ENCODE measurements around the gene STX17. TPM values are rescaled to one million over a fixed set of nuclear protein-coding genes. Genes with fewer than 3 reads are reported as not detected.

STX17 gene
- total RNA-seq, 2 donors from 2014 or later, result 20.1 to 26.4 TPM

GRCh38 chr9:99922711-99923030 is 16.2 kb downstream of the STX17 start:
- peaks cover 3% of the 10 kb centered on the region for H3K9me3 Mint-ChIP-seq
- H3K27me3 Mint-ChIP-seq, result no peaks in the 10 kb centered on the region
- H3K4me3 Mint-ChIP-seq, result no peak overlapping the region
- H3K4me1 Mint-ChIP-seq, result peaks cover 27% of the 10 kb centered on the region
- no peak for ATAC-seq (replicated peaks)
- no peak overlapping the region for H3K27ac Mint-ChIP-seq
- H3K36me3 Mint-ChIP-seq (ENCODE audit: low read depth), result peaks cover 96% of the 10 kb centered on the region

GRCh38 chr9:99925541-99925940 is 19.1 kb downstream of the STX17 start:
- Mint-ChIP-seq H3K36me3 (ENCODE audit: low read depth) (peaks cover 90% of the 10 kb centered on the region), H3K27ac (no peak overlapping the region), H3K9me3 (peaks cover 3% of the 10 kb centered on the region), H3K27me3 (no peaks in the 10 kb centered on the region), H3K4me1 (peaks cover 16% of the 10 kb centered on the region), H3K4me3 (no peak overlapping the region)
- no peak for ATAC-seq (replicated peaks)

GRCh38 chr9:99929652-99930051 is 23.2 kb downstream of the STX17 start:
- no peak for ATAC-seq (replicated peaks)
- Mint-ChIP-seq H3K27me3 (no peaks in the 10 kb centered on the region), H3K36me3 (ENCODE audit: low read depth) (peaks cover 70% of the 10 kb centered on the region)

GRCh38 chr9:99931155-99931840 is 24.8 kb downstream of the STX17 start:
- H3K27me3 Mint-ChIP-seq, result no peaks in the 10 kb centered on the region
- H3K27ac Mint-ChIP-seq, result peak overlapping the region; percentile 36
- H3K4me3 Mint-ChIP-seq, result no peak overlapping the region
- H3K36me3 Mint-ChIP-seq (ENCODE audit: low read depth), result peaks cover 54% of the 10 kb centered on the region
- H3K4me1 Mint-ChIP-seq, result peaks cover 4% of the 10 kb centered on the region
- H3K9me3 Mint-ChIP-seq, result no peaks in the 10 kb centered on the region
- no peak for ATAC-seq (replicated peaks)

More at GRCh38 chr9:99929652-99930051, 23.2 kb downstream of the STX17 start:
- Mint-ChIP-seq H3K27ac (no peak overlapping the region), H3K4me1 (no peaks in the 10 kb centered on the region), H3K9me3 (peaks cover 3% of the 10 kb centered on the region), H3K4me3 (no peak overlapping the region)

- Mint-ChIP-seq H3K9me3 (peaks cover 5% of the 10 kb centered on the region), H3K4me3 (no peak overlapping the region), H3K36me3 (ENCODE audit: low read depth) (peaks cover 37% of the 10 kb centered on the region), H3K4me1 (peaks cover 13% of the 10 kb centered on the region), H3K27ac (no peak overlapping the region), H3K27me3 (no peaks in the 10 kb centered on the region)
- no peak for ATAC-seq (replicated peaks)
These were observed 30.6 kb downstream of the STX17 start for GRCh38 chr9:99936947-99937587.

DNA sequence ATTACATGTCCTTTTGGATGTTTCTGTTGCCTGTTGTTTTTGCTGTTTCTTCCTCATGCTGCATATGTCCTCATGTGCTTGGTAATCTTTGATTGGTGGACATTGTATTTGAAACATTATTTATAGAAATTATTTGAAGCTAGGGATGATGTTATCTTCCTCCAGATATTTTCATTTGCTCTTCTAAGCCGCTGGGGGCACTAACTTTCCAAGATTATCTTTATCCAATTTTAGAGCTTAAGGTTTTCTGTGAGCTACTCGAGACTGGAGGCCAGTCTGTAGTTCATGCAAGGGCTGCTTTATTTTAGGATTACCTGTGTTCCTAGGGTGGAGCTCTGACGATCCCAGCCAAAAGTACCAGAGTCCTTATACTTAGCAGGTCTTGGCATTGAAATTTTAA is 40.9 kb downstream of the STX17 start:
- no peaks in the 10 kb centered on the region for H3K4me1 Mint-ChIP-seq
- H3K36me3 Mint-ChIP-seq (ENCODE audit: low read depth), result peaks cover 38% of the 10 kb centered on the region
- H3K27me3 Mint-ChIP-seq, result no peaks in the 10 kb centered on the region

DNA sequence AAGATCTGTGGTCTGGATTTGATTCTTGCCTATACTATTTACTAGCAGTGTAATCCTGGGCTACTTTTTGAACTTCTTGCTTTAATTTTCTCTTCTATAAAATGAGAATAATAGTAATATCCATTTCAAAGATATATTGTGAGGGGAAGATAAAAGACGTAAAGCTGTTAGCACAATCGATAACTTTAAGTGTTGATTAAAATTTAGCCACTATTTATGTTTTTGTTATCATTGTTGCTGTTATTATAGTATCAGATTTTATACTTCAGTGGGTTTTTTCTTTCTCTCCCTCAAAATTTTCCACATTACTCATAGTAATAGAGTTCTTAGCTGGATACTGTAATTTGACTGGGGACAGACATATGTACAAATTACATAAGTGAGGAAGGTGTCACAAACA is 42.0 kb downstream of the STX17 start:
- H3K27ac Mint-ChIP-seq, result no peak overlapping the region
- no peaks in the 10 kb centered on the region for H3K9me3 Mint-ChIP-seq
- no peak overlapping the region for H3K4me3 Mint-ChIP-seq
- H3K4me1 Mint-ChIP-seq, result no peaks in the 10 kb centered on the region
- peaks cover 37% of the 10 kb centered on the region for H3K36me3 Mint-ChIP-seq (ENCODE audit: low read depth)
- ATAC-seq (replicated peaks), result no peak
- no peaks in the 10 kb centered on the region for H3K27me3 Mint-ChIP-seq

More for the DNA sequence above, 40.9 kb downstream of the STX17 start:
- Mint-ChIP-seq H3K4me3 (no peak overlapping the region), H3K27ac (no peak overlapping the region), H3K9me3 (no peaks in the 10 kb centered on the region)
- no peak for ATAC-seq (replicated peaks)

GRCh38 chr9:99948896-99949295 is 42.4 kb downstream of the STX17 start:
- Mint-ChIP-seq H3K9me3 (no peaks in the 10 kb centered on the region), H3K4me1 (no peaks in the 10 kb centered on the region), H3K4me3 (no peak overlapping the region), H3K27me3 (no peaks in the 10 kb centered on the region), H3K36me3 (ENCODE audit: low read depth) (peaks cover 35% of the 10 kb centered on the region), H3K27ac (no peak overlapping the region)
- no peak for ATAC-seq (replicated peaks)

- Mint-ChIP-seq H3K27ac (peak overlapping the region; percentile 69), H3K4me1 (peaks cover 11% of the 10 kb centered on the region), H3K36me3 (ENCODE audit: low read depth) (peaks cover 47% of the 10 kb centered on the region), H3K4me3 (peak overlapping the region; percentile 34), H3K27me3 (no peaks in the 10 kb centered on the region), H3K9me3 (no peaks in the 10 kb centered on the region)
- ATAC-seq (replicated peaks), result peak; percentile 37
These were observed 47.5 kb downstream of the STX17 start for GRCh38 chr9:99953861-99954507.

- Mint-ChIP-seq H3K27me3 (no peaks in the 10 kb centered on the region), H3K4me1 (peaks cover 11% of the 10 kb centered on the region), H3K4me3 (peak overlapping the region; percentile 34), H3K36me3 (ENCODE audit: low read depth) (peaks cover 54% of the 10 kb centered on the region), H3K9me3 (no peaks in the 10 kb centered on the region), H3K27ac (peak overlapping the region; percentile 69)
- ATAC-seq (replicated peaks), result peak; percentile 91
These were observed 48.4 kb downstream of the STX17 start for GRCh38 chr9:99954819-99955218.

DNA sequence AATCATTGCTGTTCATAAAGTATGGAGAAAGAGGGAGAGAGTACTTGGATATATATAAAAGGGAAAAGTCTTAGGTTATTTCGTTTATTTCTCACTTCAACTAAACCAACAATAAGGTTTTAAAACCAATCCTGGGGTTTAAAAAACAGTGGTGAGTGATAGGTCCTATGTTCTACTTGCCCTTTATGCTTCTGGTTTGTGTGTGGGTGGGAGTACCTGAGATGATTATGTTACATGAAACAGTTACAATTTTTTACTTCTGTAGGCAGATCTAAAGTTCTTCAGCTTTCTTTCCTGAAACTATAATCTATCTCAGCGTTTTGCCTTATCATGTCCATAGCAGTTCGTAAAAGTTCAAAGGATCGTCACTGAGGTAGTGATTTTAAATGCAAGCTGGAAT is 49.2 kb downstream of the STX17 start:
- Mint-ChIP-seq H3K9me3 (no peaks in the 10 kb centered on the region), H3K4me3 (peak overlapping the region; percentile 44), H3K27me3 (no peaks in the 10 kb centered on the region), H3K36me3 (ENCODE audit: low read depth) (peaks cover 57% of the 10 kb centered on the region), H3K4me1 (peaks cover 11% of the 10 kb centered on the region), H3K27ac (peak overlapping the region; percentile 69)
- ATAC-seq (replicated peaks), result peak; percentile 81

- Mint-ChIP-seq H3K36me3 (ENCODE audit: low read depth) (peaks cover 75% of the 10 kb centered on the region), H3K4me3 (no peak overlapping the region), H3K27me3 (no peaks in the 10 kb centered on the region), H3K27ac (no peak overlapping the region), H3K9me3 (no peaks in the 10 kb centered on the region), H3K4me1 (no peaks in the 10 kb centered on the region)
- ATAC-seq (replicated peaks), result no peak
These were observed 56.3 kb downstream of the STX17 start for GRCh38 chr9:99962680-99963261.

- no peaks in the 10 kb centered on the region for H3K9me3 Mint-ChIP-seq
- H3K27me3 Mint-ChIP-seq, result no peaks in the 10 kb centered on the region
- peak overlapping the region; percentile 9 for H3K27ac Mint-ChIP-seq
- no peaks in the 10 kb centered on the region for H3K4me1 Mint-ChIP-seq
- ATAC-seq (replicated peaks), result no peak
- H3K36me3 Mint-ChIP-seq (ENCODE audit: low read depth), result peaks cover 75% of the 10 kb centered on the region
- no peak overlapping the region for H3K4me3 Mint-ChIP-seq
These were observed 57.9 kb downstream of the STX17 start for GRCh38 chr9:99964336-99964735.

- Mint-ChIP-seq H3K9me3 (no peaks in the 10 kb centered on the region), H3K36me3 (ENCODE audit: low read depth) (peaks cover 76% of the 10 kb centered on the region), H3K27ac (peak overlapping the region; percentile 16), H3K27me3 (no peaks in the 10 kb centered on the region), H3K4me3 (no peak overlapping the region), H3K4me1 (no peaks in the 10 kb centered on the region)
- ATAC-seq (replicated peaks), result no peak
These were observed 59.5 kb downstream of the STX17 start for GRCh38 chr9:99966001-99966400.

- no peak for ATAC-seq (replicated peaks)
- Mint-ChIP-seq H3K27me3 (no peaks in the 10 kb centered on the region), H3K4me1 (no peaks in the 10 kb centered on the region), H3K4me3 (no peak overlapping the region), H3K27ac (peak overlapping the region; percentile 16), H3K9me3 (no peaks in the 10 kb centered on the region), H3K36me3 (ENCODE audit: low read depth) (peaks cover 68% of the 10 kb centered on the region)
These were observed 60.3 kb downstream of the STX17 start for GRCh38 chr9:99966716-99967115.
